Neural cell (in vitro differentiated cells): Measurements from ENCODE around the gene OR7C1. TPM values are rescaled to one million over a fixed set of nuclear protein-coding genes. Genes with fewer than 3 reads are reported as not detected.

Experiments used
- H2AFZ ChIP-seq: fragments of 200-600, 300-800 bp; sonication (generic), shearing (Covaris generic); 2 replicates; pipeline ENCODE4 v1.6.0; 2014; ENCODE audit warnings: low read depth, mild to moderate bottlenecking, antibody characterized with exemption, low read length, moderate library complexity
- H3F3A ChIP-seq: fragments of 200-600 bp; shearing (Covaris generic); 2 replicates; pipeline ENCODE4 v1.6.1; 2016; ENCODE audit warnings: mild to moderate bottlenecking, moderate library complexity, mixed read lengths, antibody characterized with exemption, low read length; ENCODE audit not compliant: insufficient read depth, poor library complexity, severe bottlenecking
- H3K27ac ChIP-seq: fragments of 200-600, 300-800 bp; sonication (generic), shearing (Covaris generic); 2 replicates; pipeline ENCODE4 v1.5.1; 2014; ENCODE audit warnings: mild to moderate bottlenecking, low read length, moderate library complexity
- H3K27me3 ChIP-seq: fragments of 300-800, 200-600 bp; sonication (generic), shearing (Covaris generic); 2 replicates; pipeline ENCODE4 v1.6.0; 2014; ENCODE audit warnings: mild to moderate bottlenecking, low read depth, low read length, moderate library complexity; ENCODE audit not compliant: insufficient read depth
- H3K36me3 ChIP-seq: fragments of 300-800, 200-600 bp; sonication (generic), shearing (Covaris generic); 2 replicates; pipeline ENCODE4 v1.5.1; 2014; ENCODE audit warnings: mild to moderate bottlenecking, antibody characterized with exemption, low read length, moderate library complexity; ENCODE audit not compliant: insufficient read depth
- H3K4me2 ChIP-seq: fragments of 300-800, 200-600 bp; sonication (generic), shearing (Covaris generic); 2 replicates; pipeline ENCODE4 v1.6.0; 2014; ENCODE audit warnings: mild to moderate bottlenecking, low read length
- H3K4me3 ChIP-seq: fragments of 300-800, 200-600 bp; sonication (generic), shearing (Covaris generic); 2 replicates; pipeline ENCODE4 v1.5.1; 2014; ENCODE audit warnings: mild to moderate bottlenecking, low read length, moderate library complexity
- H3K79me2 ChIP-seq: fragments of 200-600 bp; shearing (Covaris generic); replicated peaks from 2 replicates; pipeline ENCODE4 v1.6.0; 2014; ENCODE audit warnings: mild to moderate bottlenecking, low read length, moderate library complexity; ENCODE audit not compliant: insufficient read depth
- H3K9ac ChIP-seq: fragments of 300-800, 200-600 bp; sonication (generic), shearing (Covaris generic); 2 replicates; pipeline ENCODE4 v1.6.1; 2016; ENCODE audit warnings: mild to moderate bottlenecking, low read length, mixed read lengths
- H3K9me2 ChIP-seq: fragments of 200-600 bp; shearing (Covaris generic); 2 replicates; pipeline ENCODE4 v1.6.1; 2016; ENCODE audit warnings: mild to moderate bottlenecking, low read length, mixed read lengths; ENCODE audit not compliant: insufficient read depth
- H3K9me3 ChIP-seq: fragments of 200-600, 300-800 bp; sonication (generic), shearing (Covaris generic); 2 replicates; pipeline ENCODE4 v1.6.1; 2016; ENCODE audit warnings: mild to moderate bottlenecking, mixed run types, low read length, moderate library complexity, mixed read lengths
- H4K20me1 ChIP-seq: fragments of 200-600 bp; shearing (Covaris generic); 2 replicates; pipeline ENCODE4 v1.6.1; 2016; ENCODE audit warnings: mild to moderate bottlenecking, mixed run types; ENCODE audit not compliant: insufficient read depth
- CTCF ChIP-seq: fragments of 450-650 bp; IDR thresholded peaks from 2 replicates; pipeline ENCODE4 v1.5.1; 2014; ENCODE audit warnings: antibody characterized with exemption, mild to moderate bottlenecking, moderate library complexity; ENCODE audit not compliant: poor library complexity, severe bottlenecking
- EP300 ChIP-seq: fragments of 450-650 bp; conservative IDR thresholded peaks from 2 replicates; pipeline ENCODE4 v1.6.1; 2014; ENCODE audit warnings: antibody characterized with exemption, mild to moderate bottlenecking, moderate library complexity; ENCODE audit not compliant: poor library complexity, severe bottlenecking
- EZH2 ChIP-seq: fragments of 200-600, 300-800 bp; shearing (Covaris generic), sonication (generic); IDR thresholded peaks from 2 replicates; pipeline ENCODE4 v1.6.1; 2014; ENCODE audit warnings: antibody characterized with exemption, low read length, borderline replicate concordance, mild to moderate bottlenecking; ENCODE audit not compliant: insufficient read depth, poor library complexity, severe bottlenecking
- MXI1 ChIP-seq: fragments of 450-650 bp; conservative IDR thresholded peaks from 2 replicates; pipeline ENCODE4 v1.6.1; 2014; ENCODE audit warnings: antibody characterized with exemption, mild to moderate bottlenecking; ENCODE audit not compliant: poor library complexity, severe bottlenecking
- POLR2AphosphoS5 ChIP-seq: IDR thresholded peaks from 2 replicates; pipeline ENCODE4 v1.6.1; 2012
- RAD21 ChIP-seq: fragments of 450-650 bp; conservative IDR thresholded peaks from 2 replicates; pipeline ENCODE4 v1.6.1; 2014; ENCODE audit warnings: antibody characterized with exemption, mild to moderate bottlenecking, moderate library complexity
- REST ChIP-seq: IDR thresholded peaks from 2 replicates; pipeline ENCODE4 v1.6.1; 2012; ENCODE audit warnings: borderline replicate concordance
- SMC3 ChIP-seq: fragments of 450-650 bp; conservative IDR thresholded peaks from 2 replicates; pipeline ENCODE4 v1.6.1; 2014; ENCODE audit warnings: antibody characterized with exemption, mild to moderate bottlenecking, moderate library complexity; ENCODE audit not compliant: poor library complexity
- TAF1 ChIP-seq: IDR thresholded peaks from 2 replicates; pipeline ENCODE4 v1.6.1; 2012; ENCODE audit warnings: low read depth
- polyA plus RNA-seq: library from polyadenylated mRNA; depleted of rRNA; stranded (reverse); fragments of >200 nt; gene quantifications from 2 replicates; pipeline ENCODE4 v1.2.3, GENCODE V29; 2014

Gene OR7C1
- polyA plus RNA-seq, 1 donor from 2014 or later, result not detected

- H2AFZ ChIP-seq, result no peak overlapping the region
- H3K4me2 ChIP-seq, result no peak overlapping the region
- no peak overlapping the region for H3K9ac ChIP-seq
- no peaks in the 10 kb centered on the region for H3K79me2 ChIP-seq
- H4K20me1 ChIP-seq, result no peaks in the 10 kb centered on the region
- no peaks in the 10 kb centered on the region for H3K36me3 ChIP-seq
- H3K9me2 ChIP-seq, result no peaks in the 10 kb centered on the region
- no peaks in the 10 kb centered on the region for H3K9me3 ChIP-seq
- no peaks in the 10 kb centered on the region for H3K27me3 ChIP-seq
- no peak overlapping the region for H3K27ac ChIP-seq
- TF ChIP-seq EZH2, result no peak
- no peak for TF ChIP-seq EP300
- TF ChIP-seq TAF1, result no peak
- no peak for TF ChIP-seq RAD21
- TF ChIP-seq REST, result no peak
- TF ChIP-seq SMC3, result no peak
- TF ChIP-seq CTCF, result no peak
- TF ChIP-seq POLR2AphosphoS5, result no peak
- TF ChIP-seq MXI1, result no peak
- H3K4me3 ChIP-seq, result no peak overlapping the region
- H3F3A ChIP-seq, result no peaks in the 10 kb centered on the region
Measured at GRCh38 chr19:14762111-14762510, 72.9 kb downstream of the OR7C1 start.

GRCh38 chr19:14761607-14762006 is 73.4 kb downstream of the OR7C1 start:
- H3K79me2 ChIP-seq, result no peaks in the 10 kb centered on the region
- no peaks in the 10 kb centered on the region for H3F3A ChIP-seq
- no peaks in the 10 kb centered on the region for H3K9me2 ChIP-seq
- no peaks in the 10 kb centered on the region for H3K36me3 ChIP-seq
- H3K4me3 ChIP-seq, result no peak overlapping the region
- H3K9me3 ChIP-seq, result no peaks in the 10 kb centered on the region
- H2AFZ ChIP-seq, result no peak overlapping the region
- H3K4me2 ChIP-seq, result no peak overlapping the region
- no peak overlapping the region for H3K27ac ChIP-seq
- H3K27me3 ChIP-seq, result no peaks in the 10 kb centered on the region
- H3K9ac ChIP-seq, result no peak overlapping the region
- TF ChIP-seq RAD21, result no peak
- no peak for TF ChIP-seq EZH2
- TF ChIP-seq MXI1, result no peak
- TF ChIP-seq REST, result no peak
- no peak for TF ChIP-seq POLR2AphosphoS5
- no peak for TF ChIP-seq SMC3
- TF ChIP-seq CTCF, result no peak
- TF ChIP-seq TAF1, result no peak
- TF ChIP-seq EP300, result no peak
- no peaks in the 10 kb centered on the region for H4K20me1 ChIP-seq
